ENCODE data around the gene SULT2B1. TPM values are rescaled to one million over a fixed set of nuclear protein-coding genes. Genes with fewer than 3 reads are reported as not detected.
"Not testable (repeated sequence)": the region's sequence is repeated elsewhere in the genome, so short reads cannot be mapped to it uniquely, and the experiment has no call there.

Gene SULT2B1
- total RNA-seq, 2 experiments from 2014 or later = 0.21 to 0.30 TPM

DNA sequence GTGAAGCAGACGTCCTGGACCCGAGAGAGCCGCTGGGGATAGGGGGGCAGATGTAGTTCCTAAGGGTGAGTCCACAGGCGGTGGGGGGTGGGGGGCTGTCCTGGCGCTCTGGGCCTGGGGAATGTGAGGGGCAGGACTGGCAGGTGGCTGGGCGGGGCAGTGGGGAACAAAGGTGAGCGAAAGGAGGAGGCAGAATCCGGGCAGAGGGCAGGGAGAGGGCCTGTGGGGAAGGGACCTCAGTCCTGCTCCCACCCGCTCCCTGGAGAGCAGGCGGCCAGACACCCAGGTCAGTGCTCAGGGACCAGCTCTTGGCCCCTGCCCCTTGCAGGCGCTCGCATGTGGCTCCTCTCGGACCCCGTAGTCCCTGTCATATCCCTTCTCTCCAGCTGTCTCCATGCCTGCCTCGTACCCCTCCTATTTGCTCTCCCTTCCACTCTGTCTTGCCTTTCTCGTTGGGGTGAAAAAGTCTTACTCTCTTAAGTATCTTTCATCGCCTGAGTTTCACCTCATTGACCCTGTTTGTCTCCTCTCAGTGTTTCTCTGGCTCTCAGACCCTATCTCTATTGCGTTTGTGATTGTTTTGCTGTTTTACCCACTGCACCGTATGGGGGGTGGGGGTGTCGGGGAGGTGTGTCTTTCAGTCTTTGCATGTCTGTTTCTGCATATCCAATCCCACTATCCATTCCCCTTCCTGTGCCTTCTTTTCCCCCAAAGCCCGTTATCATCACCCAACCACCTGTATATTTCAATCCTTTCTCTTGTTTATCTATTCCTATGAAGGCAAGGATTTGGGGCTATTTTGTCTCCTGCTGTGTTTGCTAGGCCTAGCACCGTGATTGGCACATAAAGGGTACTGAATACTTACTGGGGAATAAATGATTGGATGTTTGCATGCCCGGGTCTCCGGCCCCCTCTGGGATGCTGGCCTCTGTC is 73.1 kb downstream of the SULT2B1 start:
- no peak for DNase-seq
- peaks cover 46% of the 10 kb centered on the region for H3K4me1 Mint-ChIP-seq
- CTCF ChIA-PET = interaction anchor here (2.4 kb wide), 1 partner anchor 9 kb away, joined by 8 read pairs; no protein-coding TSS in a partner anchor
- H3K27me3 Mint-ChIP-seq = no peaks in the 10 kb centered on the region
- H3K4me3 Mint-ChIP-seq = peak overlapping the region; percentile 71
- POLR2A ChIA-PET = no interaction called here
- H3K27ac Mint-ChIP-seq = peak overlapping the region; percentile 92
- no peaks in the 10 kb centered on the region for H3K9me3 Mint-ChIP-seq
- H3K36me3 Mint-ChIP-seq (ENCODE audit: low read depth) = peaks cover 19% of the 10 kb centered on the region

DNA sequence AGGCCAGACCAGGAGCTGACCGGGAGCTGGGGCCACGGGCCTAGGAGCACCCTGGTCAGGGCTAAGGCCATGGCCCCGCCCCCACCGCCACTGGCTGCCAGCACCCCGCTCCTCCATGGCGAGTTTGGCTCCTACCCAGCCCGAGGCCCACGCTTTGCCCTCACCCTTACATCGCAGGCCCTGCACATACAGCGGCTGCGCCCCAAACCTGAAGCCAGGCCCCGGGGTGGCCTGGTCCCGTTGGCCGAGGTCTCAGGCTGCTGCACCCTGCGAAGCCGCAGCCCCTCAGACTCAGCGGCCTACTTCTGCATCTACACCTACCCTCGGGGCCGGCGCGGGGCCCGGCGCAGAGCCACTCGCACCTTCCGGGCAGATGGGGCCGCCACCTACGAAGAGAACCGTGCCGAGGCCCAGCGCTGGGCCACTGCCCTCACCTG is 73.9 kb downstream of the SULT2B1 start:
- H3K27me3 Mint-ChIP-seq = no peaks in the 10 kb centered on the region
- H3K9me3 Mint-ChIP-seq = no peaks in the 10 kb centered on the region
- no peak overlapping the region for H3K4me3 Mint-ChIP-seq
- ChIA-PET CTCF (no interaction called here), POLR2A (no interaction called here)
- peaks cover 50% of the 10 kb centered on the region for H3K4me1 Mint-ChIP-seq
- peaks cover 22% of the 10 kb centered on the region for H3K36me3 Mint-ChIP-seq (ENCODE audit: low read depth)
- H3K27ac Mint-ChIP-seq = no peak overlapping the region
- DNase-seq = no peak

DNA sequence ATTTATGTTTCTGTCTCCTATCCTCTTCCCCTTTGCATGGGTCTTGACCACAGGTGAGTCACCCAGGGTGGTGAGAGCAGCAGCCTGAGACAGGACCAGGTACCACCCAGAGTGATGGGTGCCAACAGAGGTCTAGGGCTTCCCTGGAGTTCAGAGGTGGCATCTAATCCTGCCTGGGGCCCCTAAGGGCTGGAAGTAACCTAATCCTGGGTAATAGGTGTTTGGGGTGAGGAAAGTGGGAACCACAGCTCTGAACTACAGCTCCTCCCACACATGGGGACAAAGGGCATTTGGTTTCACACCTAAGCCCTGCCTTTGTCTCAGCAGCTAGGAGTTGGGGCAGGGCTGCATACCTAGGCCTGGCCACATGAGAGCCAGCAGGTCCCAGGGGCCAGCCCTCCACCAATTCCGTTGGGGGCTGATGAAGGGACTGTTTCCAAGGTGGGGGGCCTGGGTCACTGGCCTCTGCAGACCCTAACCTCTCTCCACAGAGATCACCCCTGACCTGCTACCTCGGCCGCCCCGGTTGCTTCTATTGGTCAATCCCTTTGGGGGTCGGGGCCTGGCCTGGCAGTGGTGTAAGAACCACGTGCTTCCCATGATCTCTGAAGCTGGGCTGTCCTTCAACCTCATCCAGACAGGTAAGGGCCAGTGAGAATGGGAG is 75.4 kb downstream of the SULT2B1 start:
- Mint-ChIP-seq H3K9me3 (no peaks in the 10 kb centered on the region), H3K27ac (no peak overlapping the region), H3K4me1 (peaks cover 48% of the 10 kb centered on the region), H3K4me3 (no peak overlapping the region), H3K36me3 (ENCODE audit: low read depth) (peaks cover 20% of the 10 kb centered on the region), H3K27me3 (no peaks in the 10 kb centered on the region)
- ChIA-PET CTCF (no interaction called here), POLR2A (no interaction called here)
- DNase-seq = no peak

DNA sequence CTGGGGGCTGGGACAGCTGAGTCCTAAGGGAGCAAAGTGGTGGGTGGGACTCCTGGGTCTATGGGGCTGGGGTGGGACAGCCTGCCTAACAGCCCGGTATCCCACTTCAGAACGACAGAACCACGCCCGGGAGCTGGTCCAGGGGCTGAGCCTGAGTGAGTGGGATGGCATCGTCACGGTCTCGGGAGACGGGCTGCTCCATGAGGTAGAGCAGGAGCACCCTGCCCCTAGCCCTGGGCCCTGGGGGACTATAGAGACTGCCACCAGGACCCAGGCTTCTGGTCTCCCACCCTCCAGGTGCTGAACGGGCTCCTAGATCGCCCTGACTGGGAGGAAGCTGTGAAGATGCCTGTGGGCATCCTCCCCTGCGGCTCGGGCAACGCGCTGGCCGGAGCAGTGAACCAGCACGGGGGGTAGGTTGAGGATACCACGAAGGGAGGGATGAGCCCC is 75.9 kb downstream of the SULT2B1 start:
- no peak overlapping the region for H3K4me3 Mint-ChIP-seq
- H3K27ac Mint-ChIP-seq = no peak overlapping the region
- no peaks in the 10 kb centered on the region for H3K9me3 Mint-ChIP-seq
- POLR2A ChIA-PET = no interaction called here
- DNase-seq = no peak
- H3K36me3 Mint-ChIP-seq (ENCODE audit: low read depth) = peaks cover 22% of the 10 kb centered on the region
- CTCF ChIA-PET = no interaction called here
- peaks cover 51% of the 10 kb centered on the region for H3K4me1 Mint-ChIP-seq
- H3K27me3 Mint-ChIP-seq = no peaks in the 10 kb centered on the region

DNA sequence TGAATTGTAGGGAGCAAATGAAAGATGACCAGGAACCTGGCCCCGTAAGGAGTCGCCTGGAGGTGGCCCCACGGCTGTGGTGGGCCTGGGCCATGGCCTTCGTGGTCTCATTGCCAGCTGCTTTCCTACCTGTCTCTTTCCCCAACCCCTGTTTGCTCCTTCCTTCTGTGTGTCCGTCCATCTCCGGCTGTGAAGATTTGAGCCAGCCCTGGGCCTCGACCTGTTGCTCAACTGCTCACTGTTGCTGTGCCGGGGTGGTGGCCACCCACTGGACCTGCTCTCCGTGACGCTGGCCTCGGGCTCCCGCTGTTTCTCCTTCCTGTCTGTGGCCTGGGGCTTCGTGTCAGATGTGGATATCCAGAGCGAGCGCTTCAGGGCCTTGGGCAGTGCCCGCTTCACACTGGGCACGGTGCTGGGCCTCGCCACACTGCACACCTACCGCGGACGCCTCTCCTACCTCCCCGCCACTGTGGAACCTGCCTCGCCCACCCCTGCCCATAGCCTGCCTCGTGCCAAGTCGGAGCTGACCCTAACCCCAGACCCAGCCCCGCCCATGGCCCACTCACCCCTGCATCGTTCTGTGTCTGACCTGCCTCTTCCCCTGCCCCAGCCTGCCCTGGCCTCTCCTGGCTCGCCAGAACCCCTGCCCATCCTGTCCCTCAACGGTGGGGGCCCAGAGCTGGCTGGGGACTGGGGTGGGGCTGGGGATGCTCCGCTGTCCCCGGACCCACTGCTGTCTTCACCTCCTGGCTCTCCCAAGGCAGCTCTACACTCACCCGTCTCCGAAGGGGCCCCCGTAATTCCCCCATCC is 76.7 kb downstream of the SULT2B1 start:
- Mint-ChIP-seq H3K27me3 (no peaks in the 10 kb centered on the region), H3K9me3 (no peaks in the 10 kb centered on the region), H3K36me3 (ENCODE audit: low read depth) (peaks cover 18% of the 10 kb centered on the region), H3K4me3 (no peak overlapping the region), H3K4me1 (peaks cover 52% of the 10 kb centered on the region), H3K27ac (no peak overlapping the region)
- DNase-seq = no peak
- ChIA-PET POLR2A (no interaction called here), CTCF (interaction anchor here (0.5 to 1.2 kb wide), 3 partner anchors 18 to 28 kb away, joined by 3 to 4 read pairs (median 3); partner anchors contain the start of gene CA11)

DNA sequence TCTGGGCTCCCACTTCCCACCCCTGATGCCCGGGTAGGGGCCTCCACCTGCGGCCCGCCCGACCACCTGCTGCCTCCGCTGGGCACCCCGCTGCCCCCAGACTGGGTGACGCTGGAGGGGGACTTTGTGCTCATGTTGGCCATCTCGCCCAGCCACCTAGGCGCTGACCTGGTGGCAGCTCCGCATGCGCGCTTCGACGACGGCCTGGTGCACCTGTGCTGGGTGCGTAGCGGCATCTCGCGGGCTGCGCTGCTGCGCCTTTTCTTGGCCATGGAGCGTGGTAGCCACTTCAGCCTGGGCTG is 77.3 kb downstream of the SULT2B1 start:
- H3K27ac Mint-ChIP-seq = no peak overlapping the region
- no peaks in the 10 kb centered on the region for H3K27me3 Mint-ChIP-seq
- H3K36me3 Mint-ChIP-seq (ENCODE audit: low read depth) = peaks cover 16% of the 10 kb centered on the region
- H3K9me3 Mint-ChIP-seq = no peaks in the 10 kb centered on the region
- DNase-seq = no peak
- H3K4me3 Mint-ChIP-seq = no peak overlapping the region
- peaks cover 52% of the 10 kb centered on the region for H3K4me1 Mint-ChIP-seq
- ChIA-PET POLR2A (no interaction called here), CTCF (interaction anchor here (1.1 to 1.2 kb wide), 2 partner anchors 17 to 29 kb away, joined by 3 read pairs; partner anchors contain the start of gene CA11)

DNA sequence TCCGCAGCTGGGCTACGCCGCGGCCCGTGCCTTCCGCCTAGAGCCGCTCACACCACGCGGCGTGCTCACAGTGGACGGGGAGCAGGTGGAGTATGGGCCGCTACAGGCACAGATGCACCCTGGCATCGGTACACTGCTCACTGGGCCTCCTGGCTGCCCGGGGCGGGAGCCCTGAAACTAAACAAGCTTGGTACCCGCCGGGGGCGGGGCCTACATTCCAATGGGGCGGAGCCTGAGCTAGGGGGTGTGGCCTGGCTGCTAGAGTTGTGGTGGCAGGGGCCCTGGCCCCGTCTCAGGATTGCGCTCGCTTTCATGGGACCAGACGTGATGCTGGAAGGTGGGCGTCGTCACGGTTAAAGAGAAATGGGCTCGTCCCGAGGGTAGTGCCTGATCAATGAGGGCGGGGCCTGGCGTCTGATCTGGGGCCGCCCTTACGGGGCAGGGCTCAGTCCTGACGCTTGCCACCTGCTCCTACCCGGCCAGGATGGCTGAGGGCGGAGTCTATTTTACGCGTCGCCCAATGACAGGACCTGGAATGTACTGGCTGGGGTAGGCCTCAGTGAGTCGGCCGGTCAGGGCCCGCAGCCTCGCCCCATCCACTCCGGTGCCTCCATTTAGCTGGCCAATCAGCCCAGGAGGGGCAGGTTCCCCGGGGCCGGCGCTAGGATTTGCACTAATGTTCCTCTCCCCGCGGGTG is 77.8 kb downstream of the SULT2B1 start:
- H3K27ac Mint-ChIP-seq = no peak overlapping the region
- peaks cover 17% of the 10 kb centered on the region for H3K36me3 Mint-ChIP-seq (ENCODE audit: low read depth)
- POLR2A ChIA-PET = no interaction called here
- H3K9me3 Mint-ChIP-seq = no peaks in the 10 kb centered on the region
- no peak overlapping the region for H3K4me3 Mint-ChIP-seq
- peaks cover 53% of the 10 kb centered on the region for H3K4me1 Mint-ChIP-seq
- no peak for DNase-seq
- CTCF ChIA-PET = interaction anchor here (1.0 to 1.1 kb wide), 2 partner anchors 9 to 17 kb away, joined by 3 to 6 read pairs; partner anchors contain the start of gene CA11
- no peaks in the 10 kb centered on the region for H3K27me3 Mint-ChIP-seq

DNA sequence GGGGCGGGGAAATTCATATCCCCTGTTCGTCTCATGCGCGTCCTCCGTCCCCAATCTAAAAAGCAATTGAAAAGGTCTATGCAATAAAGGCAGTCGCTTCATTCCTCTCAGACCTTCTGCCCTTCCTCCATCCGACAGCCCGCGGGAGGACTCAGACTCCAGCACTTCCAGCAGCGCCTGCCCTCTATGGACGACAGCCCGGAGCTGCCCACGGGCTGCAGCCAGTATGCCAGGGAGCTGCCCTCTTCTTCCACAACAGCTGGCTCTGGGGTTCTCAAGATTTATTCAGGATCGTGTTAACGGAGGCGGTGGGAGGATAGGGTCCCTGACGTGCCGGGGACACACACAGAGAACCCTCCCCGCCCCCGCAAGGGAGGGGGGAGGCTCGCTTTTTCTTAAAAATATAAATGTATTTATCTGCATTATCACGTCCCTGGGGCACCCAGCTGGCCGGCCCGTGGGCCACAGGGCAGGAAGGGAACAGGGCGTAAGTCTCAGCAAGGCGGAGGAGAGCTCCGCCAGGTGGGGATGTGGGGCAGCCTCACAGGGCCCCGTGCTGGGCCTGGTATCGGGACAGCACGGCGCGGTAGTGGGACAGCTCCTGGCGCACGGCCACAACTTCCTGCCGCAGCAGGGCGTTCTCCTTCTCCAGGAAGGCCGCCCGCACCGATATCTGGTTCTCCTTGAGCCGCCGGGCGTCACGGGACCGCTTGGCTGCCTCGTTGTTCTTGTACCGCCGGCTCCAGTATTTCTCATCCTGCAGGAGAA is 78.5 kb downstream of the SULT2B1 start:
- POLR2A ChIA-PET = no interaction called here
- Mint-ChIP-seq H3K36me3 (ENCODE audit: low read depth) (peaks cover 17% of the 10 kb centered on the region), H3K9me3 (no peaks in the 10 kb centered on the region), H3K4me3 (no peak overlapping the region), H3K27ac (peak overlapping the region; percentile 80), H3K27me3 (no peaks in the 10 kb centered on the region), H3K4me1 (peaks cover 51% of the 10 kb centered on the region)
- CTCF ChIA-PET = interaction anchor here (1.0 to 1.3 kb wide), 2 partner anchors 10 to 11 kb away, joined by 3 to 6 read pairs; no protein-coding TSS in a partner anchor
- no peak for DNase-seq

DNA sequence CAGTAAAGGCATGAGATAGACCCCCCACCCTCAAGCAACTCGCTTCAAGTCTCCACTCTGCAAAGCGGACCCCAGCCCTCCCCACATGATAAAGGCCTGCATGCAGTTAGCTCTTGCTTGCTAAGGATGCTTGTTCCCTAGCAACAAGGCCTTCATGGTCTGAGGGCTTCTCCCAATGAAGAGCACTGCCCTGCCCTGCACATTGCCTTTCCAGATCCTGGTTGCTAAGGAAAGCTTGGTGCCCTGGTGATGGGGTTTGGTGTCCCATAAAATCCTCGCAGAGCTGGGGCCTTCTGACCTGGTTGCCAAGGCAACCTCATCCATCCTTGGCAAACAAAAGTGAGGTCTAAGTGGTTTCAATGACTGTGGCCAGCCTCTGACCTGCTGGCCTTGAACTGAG is 79.3 kb downstream of the SULT2B1 start:
- POLR2A ChIA-PET = no interaction called here
- Mint-ChIP-seq H3K36me3 (ENCODE audit: low read depth) (peaks cover 17% of the 10 kb centered on the region), H3K4me3 (no peak overlapping the region), H3K27ac (no peak overlapping the region), H3K9me3 (no peaks in the 10 kb centered on the region), H3K4me1 (peaks cover 52% of the 10 kb centered on the region), H3K27me3 (no peaks in the 10 kb centered on the region)
- CTCF ChIA-PET = interaction anchor here (0.7 to 1.3 kb wide), 2 partner anchors 10 to 22 kb away, joined by 3 read pairs; no protein-coding TSS in a partner anchor
- no peak for DNase-seq

DNA sequence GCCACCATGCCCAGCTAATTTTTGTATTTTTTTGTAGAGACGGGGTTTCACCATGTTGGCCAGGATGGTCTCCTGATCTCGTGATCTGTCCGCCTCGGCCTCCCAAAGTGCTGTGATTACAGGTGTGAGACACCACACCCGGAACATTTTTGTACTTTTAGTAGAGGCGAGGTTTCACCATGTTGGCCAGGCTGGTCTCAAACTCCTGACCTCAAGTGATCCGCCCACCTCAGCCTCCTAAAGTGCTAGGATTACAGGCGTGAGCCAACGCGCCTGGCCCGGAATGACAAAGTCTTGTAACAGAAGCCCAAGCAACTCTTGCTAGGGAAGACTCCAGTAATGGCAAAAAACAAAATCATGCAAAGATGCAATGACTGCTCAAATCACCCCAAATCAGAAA is 80.3 kb downstream of the SULT2B1 start:
- CTCF ChIA-PET, H3K9me3 Mint-ChIP-seq, POLR2A ChIA-PET, H3K4me3 Mint-ChIP-seq, H3K27me3 Mint-ChIP-seq, DNase-seq: not testable (repeated sequence)
- Mint-ChIP-seq H3K4me1 (peaks cover 48% of the 10 kb centered on the region), H3K36me3 (ENCODE audit: low read depth) (peaks cover 17% of the 10 kb centered on the region), H3K27ac (peak overlapping the region; percentile 62)

DNA sequence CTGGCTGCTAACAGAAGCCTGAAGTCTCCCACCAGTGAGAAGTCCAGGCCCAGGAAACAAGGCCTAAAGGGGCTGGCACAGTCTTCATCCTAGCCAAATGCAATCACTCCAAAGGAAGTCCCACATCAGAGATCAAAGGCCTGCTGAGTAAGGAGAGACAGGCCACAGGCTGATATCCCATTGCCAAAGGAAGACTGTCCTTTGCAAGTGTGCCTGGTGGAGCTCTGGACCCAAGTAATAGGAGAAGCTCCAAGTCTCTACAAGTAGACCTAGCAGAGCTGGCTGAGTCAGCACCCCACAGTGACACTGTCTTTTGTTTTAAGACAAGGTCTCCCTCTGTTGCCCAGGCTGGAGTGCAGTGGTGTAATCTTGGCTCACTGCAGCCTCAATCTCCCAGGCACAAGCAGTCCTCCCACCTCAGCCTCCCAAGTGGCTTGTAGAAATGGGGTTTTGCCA is 80.7 kb downstream of the SULT2B1 start:
- peak overlapping the region; percentile 62 for H3K27ac Mint-ChIP-seq
- POLR2A ChIA-PET = no interaction called here
- H3K4me1 Mint-ChIP-seq = peaks cover 50% of the 10 kb centered on the region
- no peaks in the 10 kb centered on the region for H3K9me3 Mint-ChIP-seq
- no peak for DNase-seq
- no peaks in the 10 kb centered on the region for H3K27me3 Mint-ChIP-seq
- CTCF ChIA-PET = interaction anchor here (0.9 to 2.3 kb wide), 3 partner anchors 9 to 13 kb away, joined by 3 to 10 read pairs (median 8); partner anchors contain the start of gene CA11
- no peak overlapping the region for H3K4me3 Mint-ChIP-seq
- H3K36me3 Mint-ChIP-seq (ENCODE audit: low read depth) = peaks cover 17% of the 10 kb centered on the region
